NCI-H2227 (cell line): ENCODE data around the gene ZBTB34.

Experiments
- DNase-seq: peaks from one replicate; lab custom pipeline; 2025; ENCODE audit not compliant: unreplicated experiment; lab: John Stamatoyannopoulos, UW

Gene ZBTB34

GRCh38 chr9:126842977-126843799 is 17.3 kb upstream of the ZBTB34 start:
- no peak for DNase-seq

- DNase-seq = no peak
These were observed 16.4 kb upstream of the ZBTB34 start for GRCh38 chr9:126844085-126844484.

- DNase-seq = no peak
These were observed 13.4 kb upstream of the ZBTB34 start for GRCh38 chr9:126847051-126847450.

- no peak for DNase-seq
These were observed 10.7 kb upstream of the ZBTB34 start for GRCh38 chr9:126849591-126850225.

GRCh38 chr9:126851286-126851880 is 9.1 kb upstream of the ZBTB34 start:
- DNase-seq = no peak

- DNase-seq = no peak
These were observed 8.3 kb upstream of the ZBTB34 start for GRCh38 chr9:126852086-126852688.

- DNase-seq = no peak
These were observed 6.8 kb upstream of the ZBTB34 start for GRCh38 chr9:126853667-126854066.

GRCh38 chr9:126854734-126855133 is 5.7 kb upstream of the ZBTB34 start:
- no peak for DNase-seq

- DNase-seq = peak; percentile 9
These were observed 4.0 kb upstream of the ZBTB34 start for GRCh38 chr9:126856326-126856877.

- DNase-seq = no peak
These were observed 3.0 kb upstream of the ZBTB34 start for GRCh38 chr9:126857261-126857960.

- DNase-seq = no peak
These were observed 1.3 kb upstream of the ZBTB34 start for GRCh38 chr9:126859111-126859510.

GRCh38 chr9:126860757-126861466 is 473 bp downstream of the ZBTB34 start:
- DNase-seq = peak; percentile 27

GRCh38 chr9:126861707-126862103 is 1.3 kb downstream of the ZBTB34 start:
- no peak for DNase-seq

- no peak for DNase-seq
These were observed 1.8 kb downstream of the ZBTB34 start for GRCh38 chr9:126862104-126862761.

- DNase-seq = no peak
These were observed 4.3 kb downstream of the ZBTB34 start for GRCh38 chr9:126864771-126865170.

GRCh38 chr9:126869368-126869767 is 8.9 kb downstream of the ZBTB34 start:
- no peak for DNase-seq

- no peak for DNase-seq
These were observed 12.1 kb downstream of the ZBTB34 start for GRCh38 chr9:126872516-126872915.

- DNase-seq = peak; percentile 33
These were observed 14.3 kb downstream of the ZBTB34 start for GRCh38 chr9:126874546-126875314.
